Karpas-422 (cell line): ENCODE measurements around the gene BTNL9. TPM values are rescaled to one million over a fixed set of nuclear protein-coding genes. Genes with fewer than 3 reads are reported as not detected.

Experiments used
- DNase-seq: peaks from one replicate; pipeline ENCODE4 v3.0.0-alpha.2; 2015
- H2AFZ ChIP-seq: fragments of 200-600 bp; sonication (generic); 2 replicates; pipeline ENCODE4 v1.6.1; 2014; ENCODE audit warnings: antibody characterized with exemption, low read length, mixed read lengths
- H3K27ac ChIP-seq: fragments of 200-600 bp; sonication (generic); 2 replicates; pipeline ENCODE4 v1.5.1; 2014; ENCODE audit warnings: mild to moderate bottlenecking, low read length, moderate library complexity
- H3K27me3 ChIP-seq: fragments of 200-600 bp; sonication (generic); 2 replicates; pipeline ENCODE4 v1.6.1; 2014; ENCODE audit warnings: low read length, mixed read lengths
- H3K36me3 ChIP-seq: fragments of 200-600 bp; sonication (generic); 2 replicates; pipeline ENCODE4 v1.6.1; 2014; ENCODE audit warnings: low read length, mixed read lengths; ENCODE audit not compliant: insufficient read depth
- H3K4me1 ChIP-seq: fragments of 200-600 bp; sonication (generic); 2 replicates; pipeline ENCODE4 v1.6.1; 2014; ENCODE audit warnings: mild to moderate bottlenecking, low read length, mixed read lengths
- H3K4me2 ChIP-seq: fragments of 200-600 bp; sonication (generic); 2 replicates; pipeline ENCODE4 v1.6.1; 2014; ENCODE audit warnings: low read length, low read depth, mild to moderate bottlenecking; ENCODE audit not compliant: poor library complexity, severe bottlenecking
- H3K4me3 ChIP-seq: fragments of 200-600 bp; sonication (generic); 2 replicates; pipeline ENCODE4 v1.5.1; 2014; ENCODE audit warnings: mild to moderate bottlenecking, antibody characterized with exemption, low read length, mixed read lengths
- H3K79me2 ChIP-seq: fragments of 200-600 bp; sonication (generic); 2 replicates; pipeline ENCODE4 v1.6.1; 2014; ENCODE audit warnings: mild to moderate bottlenecking, low read length, mixed read lengths
- H3K9ac ChIP-seq: fragments of 200-600 bp; sonication (generic); 2 replicates; pipeline ENCODE4 v1.6.0; 2014; ENCODE audit warnings: low read length
- H3K9me2 ChIP-seq: fragments of 200-600 bp; sonication (generic), shearing (Covaris generic); replicated peaks from 2 replicates; pipeline ENCODE4 v1.6.0; 2014; ENCODE audit warnings: mild to moderate bottlenecking, low read length, moderate library complexity; ENCODE audit not compliant: insufficient read depth
- H3K9me3 ChIP-seq: fragments of 300-700, 200-600 bp; sonication (generic); 2 replicates; pipeline ENCODE4 v1.6.1; 2014; ENCODE audit warnings: low read length, mixed read lengths
- H4K20me1 ChIP-seq: fragments of 200-600 bp; sonication (generic); 2 replicates; pipeline ENCODE4 v1.6.1; 2014; ENCODE audit warnings: mild to moderate bottlenecking, antibody characterized with exemption, low read length, low read depth; ENCODE audit not compliant: insufficient read depth
- small RNA-seq: library from RNA; depleted of rRNA; stranded (forward); fragments of <200 nt; gene quantifications from one replicate; pipeline ENCODE3, GENCODE V24; 2014
- total RNA-seq: library from RNA; depleted of rRNA; stranded (reverse); fragments of >200 nt; shearing (Covaris generic); gene quantifications from 2 replicates; pipeline ENCODE4 v1.2.3, GENCODE V29; 2014; ENCODE audit warnings: low replicate concordance; rRNA removed

Gene BTNL9
- total RNA-seq, 1 experiment from 2014 or later, result not detected

- Histone ChIP-seq H3K9me2 (no peaks in the 10 kb centered on the region), H3K27ac (no peak overlapping the region), H3K79me2 (no peaks in the 10 kb centered on the region), H3K9ac (no peak overlapping the region), H3K4me1 (no peaks in the 10 kb centered on the region), H3K4me2 (no peak overlapping the region), H3K36me3 (no peaks in the 10 kb centered on the region), H2AFZ (no peak overlapping the region), H3K9me3 (no peaks in the 10 kb centered on the region), H4K20me1 (no peaks in the 10 kb centered on the region), H3K27me3 (no peaks in the 10 kb centered on the region), H3K4me3 (no peak overlapping the region)
- DNase-seq, result no peak
These were observed 70.9 kb downstream of the BTNL9 start for GRCh38 chr5:181111010-181111409.

Small RNA genes lying within 50 kb of the gene (small RNA-seq; reads per million reads assigned to genes)
- gene MIR8089 (not detected), gene RNU6-1036P (not detected)

Other genes starting within 250 kb of the BTNL9 start
- 28.6 and 42.8 TPM in 2 replicates for gene MGAT1, start 237.5 kb upstream of the BTNL9 start, total RNA-seq
- gene ZFP62, start 179.0 kb upstream of the BTNL9 start, total RNA-seq, result 52.5 and 53.2 TPM in 2 replicates
- not detected in 2 replicates for gene BTNL8, start 141.1 kb upstream of the BTNL9 start, total RNA-seq
- gene BTNL3, start 51.4 kb upstream of the BTNL9 start, total RNA-seq, result not detected in 2 replicates
- gene OR2V1, start 90.9 kb downstream of the BTNL9 start, total RNA-seq, result not detected in 2 replicates
- gene OR2V2, start 107.3 kb downstream of the BTNL9 start, total RNA-seq, result not detected in 2 replicates
- gene TRIM7, start 164.9 kb downstream of the BTNL9 start, total RNA-seq, result 2.0 TPM in 1 of 2 replicates, not detected in the other
- gene TRIM41, start 183.0 kb downstream of the BTNL9 start, total RNA-seq, result 23.6 and 46.2 TPM in 2 replicates
- 7,026 and 7,196 TPM in 2 replicates for gene RACK1, start 203.6 kb downstream of the BTNL9 start, total RNA-seq
- 18.7 and 21.8 TPM in 2 replicates for gene TRIM52, start 220.9 kb downstream of the BTNL9 start, total RNA-seq